ENCODE measurements around the gene AIMP1.

Gene AIMP1

DNA sequence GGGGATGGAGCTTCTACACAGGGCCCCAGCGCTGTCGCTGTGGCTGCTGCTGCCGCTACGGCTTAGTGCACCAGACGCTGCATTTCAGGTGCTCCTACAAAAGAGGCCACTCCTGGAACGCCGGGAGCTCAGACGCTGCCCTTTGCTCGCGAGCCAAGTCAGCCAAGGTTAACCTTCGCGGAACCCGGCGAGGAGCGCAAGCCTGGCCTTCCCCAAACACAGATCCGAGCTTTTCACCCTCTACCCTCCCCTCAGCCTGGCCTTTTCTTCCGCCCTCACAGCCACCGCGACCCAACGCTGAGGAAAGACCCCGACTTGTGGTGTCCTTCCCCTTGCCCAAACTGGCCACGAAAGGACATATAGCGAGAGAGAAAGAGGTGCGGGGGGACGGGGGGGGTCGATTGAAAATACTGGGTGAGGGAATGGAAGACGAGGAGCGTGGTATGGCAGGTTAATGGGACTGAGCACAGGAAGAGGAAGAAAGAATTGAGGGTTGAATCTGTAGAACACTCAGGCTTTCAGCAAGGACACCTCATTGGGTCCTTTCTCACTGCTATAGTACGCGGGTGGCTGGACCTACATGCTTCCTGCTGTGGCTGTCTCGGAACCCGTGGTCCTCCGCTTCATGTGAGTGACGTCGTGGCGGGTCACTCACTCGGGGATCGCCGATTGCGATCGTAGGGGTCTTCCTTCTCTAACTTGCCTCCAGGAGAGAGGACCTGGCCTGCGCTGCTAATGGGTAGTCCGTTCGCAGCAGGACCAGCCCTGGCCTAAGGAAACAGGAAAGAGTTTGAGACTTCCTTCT, at the start of gene AIMP1, which contains the start of gene TBCK:
AIMP1 (plus strand) TSS at position 583 of the 805 bp plus-strand sequence. CDS start 8,460 bp downstream, outside the sequence.
TBCK (minus strand) TSS at position 242 of the 805 bp plus-strand sequence. CDS start 7,249 bp downstream, outside the sequence.
- DNase-seq, result peak; percentile 85

DNA sequence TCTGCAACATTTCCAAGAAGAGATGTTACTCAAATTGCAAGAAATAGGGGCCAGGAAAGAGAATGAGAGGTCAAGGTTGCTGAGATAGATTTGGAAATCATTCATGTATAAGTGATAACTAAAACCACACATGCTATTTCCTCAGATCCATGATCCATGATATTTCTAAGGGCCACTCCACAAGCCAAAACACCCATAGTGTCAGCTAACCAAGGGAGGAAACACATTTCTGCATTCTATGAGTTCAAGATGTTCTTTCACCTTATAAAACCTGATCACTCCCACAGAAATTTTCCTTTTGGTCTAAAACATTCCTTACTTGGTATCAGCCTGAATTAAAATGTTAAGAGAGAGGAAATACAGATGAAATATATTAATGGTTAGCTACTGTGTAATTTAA, 47.6 kb upstream of the AIMP1 start:
- DNase-seq, result no peak

DNA sequence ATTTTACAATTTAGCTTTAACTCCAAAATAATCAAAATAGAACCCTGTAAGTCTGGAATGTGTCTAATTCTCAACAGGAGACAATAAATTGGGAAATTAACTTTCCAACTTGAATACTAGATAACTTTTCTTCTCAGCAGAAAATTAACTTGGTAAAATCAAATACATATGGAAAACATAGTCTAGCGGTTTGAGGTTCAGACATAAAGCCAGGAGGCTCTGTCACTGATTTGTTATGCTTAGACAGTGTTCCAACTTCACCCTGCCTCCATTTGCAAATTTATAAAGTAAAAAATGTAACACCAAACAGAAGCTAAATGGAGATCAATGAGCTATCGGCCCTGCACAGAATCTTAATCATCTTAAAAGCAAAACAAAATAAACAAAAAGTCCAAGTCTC, 46.6 kb upstream of the AIMP1 start:
- DNase-seq, result no peak

DNA sequence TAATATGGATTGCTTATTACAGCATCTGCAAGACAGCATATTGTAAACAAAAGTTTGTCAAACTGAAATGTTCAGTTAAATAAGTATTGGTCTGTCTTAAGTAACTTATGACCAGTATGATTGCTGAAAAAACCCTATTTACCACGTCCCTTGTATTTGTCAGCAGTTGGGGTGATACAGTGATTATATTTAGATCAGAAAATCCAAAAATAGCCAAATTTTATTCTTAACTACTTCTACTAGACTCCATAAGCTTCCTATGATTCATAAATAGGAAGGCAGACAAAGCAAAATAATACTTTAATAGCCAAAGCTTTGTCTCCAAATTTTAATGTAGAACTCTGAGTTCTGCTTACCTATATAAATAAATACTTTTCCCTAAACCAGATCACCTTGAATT, 45.6 kb upstream of the AIMP1 start:
- no peak for DNase-seq

DNA sequence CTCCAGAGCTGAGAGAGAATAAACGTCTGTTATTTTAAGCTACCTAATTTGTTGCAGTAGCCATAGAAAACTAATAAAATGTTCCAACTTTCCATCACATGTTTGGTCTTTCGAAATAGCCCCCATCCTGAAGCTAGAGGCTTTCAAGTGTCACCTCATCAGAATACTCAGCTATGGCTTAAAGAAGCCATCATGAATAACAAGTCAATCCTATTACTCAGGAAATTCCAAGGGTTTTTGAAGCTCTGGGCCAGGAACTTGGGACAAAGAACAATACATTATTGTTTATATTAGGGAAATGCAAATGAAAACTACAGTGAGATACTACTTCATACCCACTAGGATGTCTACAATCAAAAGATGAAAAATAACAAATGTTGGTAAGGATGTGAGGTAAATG, 42.5 kb upstream of the AIMP1 start:
- DNase-seq, result no peak

DNA sequence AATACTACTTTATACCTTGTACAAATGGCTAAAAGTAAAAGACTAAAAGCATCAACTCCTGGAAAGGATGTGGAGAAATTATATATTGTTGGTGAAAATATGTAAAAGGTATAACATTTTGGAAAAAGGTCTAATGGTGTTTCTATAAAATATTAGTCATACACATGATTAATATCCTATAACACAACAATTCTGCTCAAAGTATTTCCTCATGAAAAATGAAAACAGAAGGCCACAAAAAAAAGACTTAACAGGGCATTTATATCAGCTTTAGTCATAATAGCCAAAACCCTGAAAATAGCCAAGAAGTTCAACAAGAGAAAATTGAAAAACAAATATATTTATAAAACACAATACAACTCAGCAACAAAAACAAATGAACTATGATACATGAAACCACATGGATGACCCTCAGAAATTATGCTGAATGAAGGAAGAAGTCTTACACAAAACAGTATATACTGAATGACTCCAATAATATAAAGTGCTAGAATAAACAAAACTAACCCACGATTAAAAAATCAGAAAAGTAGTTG, 39.1 kb upstream of the AIMP1 start:
- DNase-seq, result no peak

DNA sequence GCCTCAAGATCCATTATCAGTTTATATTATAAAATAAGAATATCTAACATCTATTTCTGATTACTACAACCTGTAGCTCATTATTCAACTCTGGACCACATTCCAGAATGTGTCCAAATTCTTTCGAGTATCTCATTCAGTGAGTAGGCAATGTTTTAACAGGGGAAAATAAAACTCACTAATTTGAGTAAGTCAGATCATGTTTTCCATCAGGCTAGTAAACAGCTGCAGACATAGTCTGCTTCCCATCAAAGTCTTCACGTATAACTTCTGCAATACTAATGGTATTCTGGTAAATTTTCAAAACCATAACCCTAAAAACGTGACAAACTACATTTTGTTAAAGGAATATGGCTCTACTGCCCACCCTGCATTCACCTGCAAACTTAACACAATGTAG, 32.1 kb upstream of the AIMP1 start:
- no peak for DNase-seq

DNA sequence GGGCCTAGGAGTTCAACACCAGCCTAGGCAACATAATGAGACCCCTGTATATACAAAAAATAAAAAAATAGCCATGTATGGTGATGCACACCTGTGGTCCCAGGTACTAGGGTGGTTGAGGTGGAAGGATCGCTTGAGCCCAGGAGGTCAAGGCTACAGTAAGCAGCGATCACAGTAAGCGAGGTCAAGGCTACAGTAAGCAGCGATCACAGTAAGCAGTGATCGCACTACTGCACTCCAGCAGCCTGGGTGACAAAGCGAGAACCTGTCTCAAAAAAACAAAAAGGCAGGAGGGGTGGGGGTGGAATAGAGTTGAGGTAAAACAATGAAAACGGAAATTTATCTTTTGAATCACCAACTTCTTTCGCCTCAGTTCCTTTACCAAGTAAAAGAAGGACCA, 29.7 kb upstream of the AIMP1 start:
- no peak for DNase-seq

DNA sequence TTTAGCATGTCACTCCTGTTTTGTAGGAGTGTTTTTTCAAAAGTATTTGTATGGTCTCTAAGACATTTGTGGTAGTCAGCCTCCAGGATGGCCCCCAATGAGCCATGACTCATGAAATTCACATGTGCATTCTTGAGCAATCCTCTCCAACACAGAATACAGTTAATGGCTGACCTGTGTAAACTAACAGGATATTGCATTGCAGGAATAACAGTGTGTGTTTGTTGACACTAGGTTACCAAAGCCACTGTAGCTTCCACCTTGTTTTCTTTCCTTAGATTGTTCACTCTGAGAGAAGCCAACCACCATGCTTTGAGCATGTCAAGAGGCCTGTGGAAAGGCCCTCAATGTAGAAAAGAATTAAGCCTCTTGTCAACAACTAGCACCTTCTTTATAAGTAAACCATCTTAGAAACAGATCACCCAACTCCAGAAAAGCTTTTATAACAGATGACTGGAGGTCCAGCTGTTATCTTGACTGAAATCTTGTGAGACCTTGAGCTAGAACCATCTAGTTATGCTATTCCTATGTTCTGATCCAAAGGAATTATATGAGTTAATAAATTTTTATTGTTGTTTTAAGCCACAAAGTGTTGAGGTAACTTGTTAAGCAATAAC, 28.9 kb upstream of the AIMP1 start:
- no peak for DNase-seq

DNA sequence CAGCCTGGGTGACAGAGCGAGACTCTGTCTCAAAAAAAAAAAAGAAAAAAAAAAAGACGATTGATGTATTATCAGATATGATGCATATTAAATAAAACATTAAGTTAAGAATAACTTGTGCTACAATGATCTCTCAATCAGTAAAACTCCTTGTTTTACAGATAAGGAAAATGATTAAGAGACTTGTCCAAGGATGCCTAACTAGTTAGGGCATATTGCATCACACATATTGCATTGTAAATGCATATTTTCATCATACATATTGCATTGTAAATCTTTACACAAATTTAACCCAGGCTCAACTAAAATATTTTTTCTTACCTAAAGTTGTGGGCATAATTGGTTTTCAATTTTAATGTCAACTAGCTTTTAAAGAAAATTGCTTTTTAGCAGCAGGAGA, 26.6 kb upstream of the AIMP1 start:
- no peak for DNase-seq

DNA sequence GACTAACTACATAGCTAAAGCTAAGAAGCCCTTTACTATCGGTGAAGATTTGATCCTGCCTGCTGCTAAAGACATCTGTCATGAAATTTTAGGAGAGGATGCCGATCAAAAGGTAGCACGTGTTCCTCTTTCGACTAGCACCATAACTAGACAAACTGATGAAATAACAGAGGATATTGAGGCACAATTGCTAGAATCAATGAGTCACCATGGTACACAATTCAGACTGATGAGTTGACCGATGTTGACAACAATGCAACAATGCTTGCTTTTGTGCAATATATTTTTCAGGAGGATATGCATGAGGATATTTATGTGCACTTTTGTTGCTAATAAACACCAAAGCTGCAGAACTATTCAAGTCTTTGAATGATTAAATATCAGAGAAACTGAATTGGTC, 24.7 kb upstream of the AIMP1 start:
- DNase-seq, result no peak

DNA sequence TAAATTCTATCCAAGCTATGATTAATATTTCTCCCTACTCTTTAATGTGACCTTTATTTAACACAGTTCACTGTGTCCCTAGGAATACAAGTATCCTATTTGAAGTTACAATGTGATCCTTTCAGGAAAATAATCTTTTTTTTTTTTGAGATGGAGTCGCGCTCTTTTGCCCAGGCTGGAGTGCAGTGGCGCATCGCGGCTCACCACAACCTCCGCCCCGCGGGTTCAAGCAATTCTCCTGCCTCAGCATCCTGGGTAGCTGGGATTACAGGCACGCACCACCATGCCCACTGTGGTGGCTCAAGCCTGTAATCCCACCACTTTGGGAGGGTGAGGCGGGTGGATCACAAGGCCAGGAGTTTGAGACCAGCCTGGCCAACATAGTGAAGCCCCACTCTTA, 22.3 kb upstream of the AIMP1 start:
- DNase-seq, result no peak

DNA sequence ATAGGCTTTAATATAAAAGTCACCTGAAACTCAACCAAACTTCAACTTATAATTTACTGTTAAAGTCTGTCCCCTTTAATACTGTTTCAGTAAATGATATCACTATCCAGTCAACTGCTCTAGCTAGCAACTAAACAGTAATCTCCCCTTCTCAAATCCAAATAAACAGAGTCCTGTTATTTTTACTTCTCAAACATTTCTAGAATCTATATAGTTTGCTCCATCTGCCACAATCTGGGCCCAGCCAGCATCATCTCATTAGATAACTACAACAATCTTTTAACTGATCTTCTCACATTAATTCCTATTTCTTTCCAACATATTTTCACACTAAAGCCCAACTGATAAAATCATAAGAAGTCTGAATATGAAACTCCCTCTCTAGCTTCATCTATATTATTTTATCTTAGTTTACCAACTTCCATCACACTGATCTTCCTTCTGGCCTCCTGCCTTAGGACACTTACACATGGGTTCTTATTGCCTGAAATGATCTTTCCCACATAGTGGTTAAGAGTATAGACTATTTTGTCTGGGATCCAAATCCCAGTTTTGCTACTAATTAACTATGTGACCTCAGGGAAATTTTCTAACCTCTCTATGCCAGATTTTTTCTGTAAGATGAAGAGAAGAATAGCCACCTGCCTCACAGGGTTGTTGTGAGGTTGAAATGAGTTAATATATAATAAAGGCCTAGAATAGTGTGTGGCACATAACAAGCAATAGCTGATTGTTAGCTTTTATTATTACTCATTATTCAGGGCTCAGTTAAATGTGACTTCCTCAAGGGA, 18.9 kb upstream of the AIMP1 start:
- no peak for DNase-seq

DNA sequence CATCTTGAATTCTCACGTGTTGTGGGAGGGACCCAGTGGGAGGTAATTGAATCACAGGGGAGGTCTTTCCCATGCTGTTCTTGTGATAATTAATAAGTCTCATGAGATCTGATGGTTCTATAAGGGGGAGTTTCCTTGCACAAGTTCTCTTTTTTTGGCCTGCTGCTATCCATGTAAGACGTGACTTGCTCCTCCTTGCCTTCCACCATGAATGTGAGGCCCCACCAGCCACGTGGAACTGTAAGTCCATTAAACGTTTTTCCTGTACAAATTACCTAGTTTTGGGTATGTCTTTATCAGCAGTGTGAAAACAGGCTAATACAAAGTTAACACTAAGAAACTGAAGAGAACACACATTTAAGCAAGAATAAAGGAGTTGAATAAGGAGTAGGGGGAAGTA, 16.4 kb upstream of the AIMP1 start:
- no peak for DNase-seq

DNA sequence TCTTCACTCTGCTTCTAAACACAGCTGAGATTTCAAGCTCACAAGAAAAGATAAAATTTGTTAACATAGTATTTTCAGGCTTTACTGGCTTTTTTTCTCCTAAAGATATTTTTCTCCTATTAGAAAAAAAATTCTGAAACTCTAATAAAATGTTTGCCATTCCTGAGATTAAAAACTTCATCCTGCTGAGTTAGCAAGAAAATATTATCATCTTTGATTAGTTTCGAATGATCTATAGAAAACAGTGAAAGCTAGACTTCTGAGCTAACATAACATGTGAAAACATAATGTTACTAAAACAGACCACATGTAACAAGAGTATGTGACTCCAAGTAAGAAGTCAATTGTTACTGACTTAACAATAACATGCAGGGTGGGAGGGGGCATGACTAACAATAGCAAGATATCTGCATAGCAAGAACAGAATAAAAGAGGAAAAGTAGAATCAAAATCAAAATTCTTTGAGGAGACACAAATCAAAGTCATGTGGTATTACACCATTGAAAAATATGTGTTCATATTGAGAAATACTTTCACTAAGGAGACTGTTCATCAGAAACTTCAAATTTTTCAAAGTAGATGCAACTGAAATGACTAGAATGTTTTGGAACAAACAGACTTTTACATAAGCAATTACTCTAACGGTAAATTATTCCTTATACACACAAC, 14.8 kb upstream of the AIMP1 start:
- DNase-seq, result no peak

DNA sequence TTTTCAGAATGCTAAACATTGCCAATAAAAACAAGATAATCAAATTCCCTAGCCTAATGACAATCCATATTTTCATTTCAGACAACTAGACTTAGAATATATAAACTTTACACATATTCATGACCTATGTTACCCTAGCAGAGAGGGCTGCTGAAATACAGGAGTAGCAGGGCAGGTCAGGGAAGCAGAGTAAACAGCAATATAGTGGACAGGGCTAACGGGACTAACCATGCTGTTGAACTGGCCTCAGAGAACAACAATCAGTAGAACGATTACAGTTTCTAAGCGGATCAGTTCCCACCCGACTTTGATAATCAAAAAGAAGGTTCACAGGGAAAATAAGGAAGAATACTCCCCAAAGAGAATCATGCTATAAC, 14.3 kb upstream of the AIMP1 start:
- DNase-seq, result no peak

DNA sequence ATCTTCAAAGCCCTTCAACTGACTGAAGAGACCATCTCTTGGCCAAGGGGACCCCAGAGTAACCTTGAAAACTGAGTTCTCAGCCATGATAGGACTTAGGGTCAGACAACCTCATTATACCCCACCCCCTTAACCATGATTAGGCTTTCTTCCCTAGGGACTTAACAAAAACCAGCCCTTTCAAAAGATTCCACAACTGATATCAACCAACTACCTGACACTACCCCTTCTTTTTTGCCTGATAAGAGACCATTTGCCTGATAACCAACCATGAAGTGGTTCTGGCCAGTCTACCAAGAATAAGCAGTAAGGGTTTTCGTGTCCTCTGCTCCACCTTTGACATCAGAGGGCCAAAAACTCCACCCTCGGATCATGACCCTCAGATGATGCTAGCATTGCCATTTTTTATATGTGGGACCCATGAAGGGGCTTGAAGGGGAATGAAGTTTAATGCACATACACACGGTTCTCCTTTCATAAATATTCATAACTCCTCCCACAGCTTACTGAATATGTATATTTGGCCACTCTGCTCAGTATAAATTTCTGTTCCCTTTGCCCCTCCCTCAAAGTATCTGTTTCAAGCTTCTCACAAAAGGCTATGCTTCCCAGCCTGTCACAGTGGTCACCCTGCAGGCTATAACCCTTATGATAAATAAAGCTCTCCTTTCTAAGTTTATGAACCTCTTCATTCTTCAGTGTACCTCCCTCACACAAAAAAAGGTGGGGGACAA, 12.6 kb upstream of the AIMP1 start:
- DNase-seq, result no peak

DNA sequence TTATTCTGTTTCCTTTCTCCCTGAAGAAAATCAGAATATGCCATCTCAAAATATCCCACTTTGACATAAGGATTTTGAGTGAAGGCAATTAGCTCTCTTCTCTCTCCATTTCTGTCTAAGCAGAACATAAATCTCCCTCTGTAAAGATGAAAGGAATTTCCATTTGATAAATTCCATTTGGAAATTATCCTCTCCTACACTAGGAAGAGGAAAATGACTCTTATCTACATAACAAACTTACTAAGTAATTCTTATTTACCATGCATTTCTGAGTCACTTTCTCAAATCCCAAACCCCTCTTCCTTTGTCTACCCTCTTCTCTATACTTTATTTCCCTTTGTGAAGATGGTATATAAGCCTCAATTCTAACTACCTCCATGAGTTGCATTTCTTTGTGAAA, 11.7 kb upstream of the AIMP1 start:
- no peak for DNase-seq

DNA sequence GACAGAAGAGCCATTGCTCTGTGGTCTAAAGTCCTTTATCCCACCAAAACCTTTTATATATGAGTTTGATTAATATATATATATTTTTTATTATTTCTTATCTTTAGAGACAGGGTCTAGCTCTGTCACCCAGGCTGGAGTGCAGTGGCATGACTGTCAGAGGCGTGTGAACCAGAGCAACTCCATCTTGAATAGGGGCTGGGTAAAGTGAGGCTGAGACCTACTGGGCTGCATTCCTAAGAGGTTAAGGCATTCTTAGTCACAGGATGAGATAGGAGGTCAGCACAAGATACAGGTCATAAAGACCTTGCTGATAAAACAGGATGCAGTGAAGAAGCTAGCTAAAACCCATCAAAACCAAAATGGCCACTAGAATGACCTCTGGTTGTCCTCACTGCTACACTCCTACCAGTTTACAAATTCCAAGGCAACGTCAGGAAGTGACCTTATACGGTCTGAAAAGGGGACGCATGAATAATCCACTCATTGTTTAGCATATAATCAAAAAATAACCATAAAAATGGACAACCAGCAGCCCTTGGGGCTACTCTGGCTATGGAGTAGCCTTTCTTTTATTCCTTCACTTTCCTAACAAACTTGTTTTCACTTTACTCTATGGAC, 10.8 kb upstream of the AIMP1 start:
- no peak for DNase-seq

DNA sequence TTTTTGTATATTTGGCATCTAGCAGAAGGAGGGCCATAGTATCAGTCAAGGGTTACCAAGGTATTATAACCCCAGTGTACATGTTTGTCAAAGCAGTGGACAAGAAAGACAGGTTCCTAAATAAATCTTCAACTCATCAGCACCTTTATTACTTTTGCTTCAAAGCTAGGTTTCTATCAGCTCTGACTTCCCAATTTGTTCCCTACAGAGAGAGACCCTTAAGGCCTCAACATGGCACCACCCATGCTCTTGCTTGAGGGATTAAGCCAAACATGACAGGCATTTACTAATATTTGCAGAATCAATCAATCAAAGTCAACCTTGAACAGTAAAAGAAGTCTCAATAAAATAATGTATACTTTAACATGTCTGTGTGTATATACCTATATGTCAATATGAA, 9.8 kb upstream of the AIMP1 start:
- no peak for DNase-seq

DNA sequence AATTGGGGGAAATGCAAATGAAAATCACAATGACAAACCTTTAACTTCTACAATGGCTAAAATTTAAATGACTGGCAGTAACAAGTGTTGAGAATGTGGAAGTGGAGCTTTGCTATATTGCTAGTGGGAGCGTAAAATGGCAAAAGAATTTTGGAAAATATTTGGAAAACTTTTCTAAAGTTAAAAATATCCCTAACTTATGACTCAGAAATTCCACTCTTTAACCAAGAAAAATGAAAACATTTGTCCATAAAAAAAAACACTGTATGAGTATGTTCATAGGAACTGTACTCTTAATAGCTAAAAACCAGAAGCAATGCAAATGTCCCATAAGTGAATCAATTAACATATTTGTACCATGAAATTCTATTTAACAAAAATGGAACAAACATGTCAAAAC, 4.0 kb upstream of the AIMP1 start:
- DNase-seq, result no peak

DNA sequence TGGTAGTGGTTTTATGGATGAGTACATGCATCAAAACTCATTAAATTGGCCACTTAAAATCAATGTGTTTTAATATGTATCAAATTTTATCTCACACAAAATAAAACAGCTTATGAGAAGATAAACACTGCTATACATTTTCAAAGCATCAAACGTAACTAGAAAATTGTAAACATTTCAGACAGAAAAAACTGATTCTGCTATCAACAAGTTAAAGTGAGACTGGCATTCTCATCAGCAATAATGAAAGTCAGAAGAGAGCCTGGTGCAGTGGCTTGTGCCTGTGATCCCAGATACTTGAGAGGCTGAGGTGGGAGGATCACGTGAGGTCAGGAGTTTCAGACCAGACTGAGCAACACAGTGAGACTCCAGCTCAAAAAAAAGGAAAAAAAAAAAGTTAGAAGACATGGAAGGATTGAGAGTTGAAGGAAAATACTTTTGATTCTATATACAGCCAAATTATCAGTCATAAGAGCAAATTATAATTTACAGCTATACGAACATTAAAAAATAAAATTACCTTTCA, 3.3 kb upstream of the AIMP1 start:
- DNase-seq, result no peak
